WTC11 (cell line): ENCODE measurements around the gene TNK1. TPM values are rescaled to one million over a fixed set of nuclear protein-coding genes. Genes with fewer than 3 reads are reported as not detected.
A peak's percentile ranks its signal among the peaks of the same experiment; 100 is the strongest.

ENCODE experiments used
- ATAC-seq: fragments of 200-7000 bp; cut with Tn5 transposase; 2 replicates; pipeline ENCODE4 v1.10.0; 2021; ENCODE audit warnings: mild to moderate bottlenecking, moderate library complexity
- CTCF ChIA-PET: fragments of 300-600 bp; sonication (Branson Sonifier 250); formaldehyde crosslinking; loops from one replicate; lab custom pipeline; 2021; ENCODE audit warnings: antibody characterized with exemption; lab: Charles Lee
- POLR2A ChIA-PET: fragments of 350-600 bp; sonication (Branson Sonifier 250); formaldehyde crosslinking; loops from one replicate; lab custom pipeline; 2021; ENCODE audit warnings: antibody characterized with exemption; lab: Charles Lee
- DNase-seq: peaks from one replicate; pipeline ENCODE4 v3.0.0; 2021; ENCODE audit warnings: low spot score
- H3K27ac Mint-ChIP-seq: 2 replicates; pipeline ENCODE4 v1.8.0; 2021; ENCODE audit warnings: mixed read lengths
- H3K27me3 Mint-ChIP-seq: 2 replicates; pipeline ENCODE4 v1.8.0; 2021; ENCODE audit warnings: low read depth, mild to moderate bottlenecking, moderate library complexity, mixed read lengths
- H3K36me3 Mint-ChIP-seq: 2 replicates; pipeline ENCODE4 v1.8.0; 2021; ENCODE audit warnings: mixed read lengths
- H3K4me1 Mint-ChIP-seq: 2 replicates; pipeline ENCODE4 v1.8.0; 2022; ENCODE audit warnings: mixed read lengths
- H3K4me3 Mint-ChIP-seq: 2 replicates; pipeline ENCODE4 v1.8.0; 2021; ENCODE audit warnings: mild to moderate bottlenecking, moderate library complexity, mixed read lengths
- H3K9me3 Mint-ChIP-seq: 2 replicates; pipeline ENCODE4 v1.8.0; 2021; ENCODE audit warnings: mixed read lengths
- ERG ChIP-seq: fragments of 250-450 bp; sonication (Bioruptor Pico); IDR thresholded peaks from 2 replicates; pipeline ENCODE4 v1.8.0; 2021; ENCODE audit warnings: mild to moderate bottlenecking
- FOXP1 ChIP-seq: sonication (generic); formaldehyde crosslinking; IDR thresholded peaks from 2 replicates; pipeline ENCODE4 v1.8.0; 2022; ENCODE audit warnings: missing genetic modification reagents, mild to moderate bottlenecking, moderate library complexity, borderline replicate concordance
- HMGA2 ChIP-seq: fragments of 250-450 bp; sonication (Bioruptor Pico); IDR thresholded peaks from 2 replicates; pipeline ENCODE4 v1.4.0; 2021; ENCODE audit warnings: mild to moderate bottlenecking, moderate library complexity
- RELA ChIP-seq: sonication (generic); formaldehyde crosslinking; IDR thresholded peaks from 2 replicates; pipeline ENCODE4 v1.8.1; 2022; ENCODE audit warnings: missing genetic modification reagents, mild to moderate bottlenecking, borderline replicate concordance
- TEAD4 ChIP-seq: sonication (generic); formaldehyde crosslinking; IDR thresholded peaks from 2 replicates; pipeline ENCODE4 v1.8.0; 2022; ENCODE audit warnings: mild to moderate bottlenecking, missing genetic modification reagents
- ZNF138 ChIP-seq: sonication (generic); formaldehyde crosslinking; conservative IDR thresholded peaks from 2 replicates; pipeline ENCODE4 v1.8.1; 2022; ENCODE audit warnings: mild to moderate bottlenecking, moderate library complexity, missing genetic modification reagents
- ZNF512 ChIP-seq: sonication (generic); formaldehyde crosslinking; IDR thresholded peaks from 2 replicates; pipeline ENCODE4 v1.8.1; 2022; ENCODE audit warnings: missing genetic modification reagents, borderline replicate concordance
- total RNA-seq: library from RNA; stranded (reverse); gene quantifications from 3 replicates; pipeline ENCODE4 v1.2.3, GENCODE V29; 2021
- TF ChIP-seq, protein P1 (sequence below): fragments of 250-450 bp; sonication (Bioruptor Pico); IDR thresholded peaks from 2 replicates; pipeline ENCODE4 v1.9.0; 2021; ENCODE audit warnings: mild to moderate bottlenecking

TNK1 gene
- total RNA-seq, 1 experiment from 2014 or later, result 9.3 TPM

DNA sequence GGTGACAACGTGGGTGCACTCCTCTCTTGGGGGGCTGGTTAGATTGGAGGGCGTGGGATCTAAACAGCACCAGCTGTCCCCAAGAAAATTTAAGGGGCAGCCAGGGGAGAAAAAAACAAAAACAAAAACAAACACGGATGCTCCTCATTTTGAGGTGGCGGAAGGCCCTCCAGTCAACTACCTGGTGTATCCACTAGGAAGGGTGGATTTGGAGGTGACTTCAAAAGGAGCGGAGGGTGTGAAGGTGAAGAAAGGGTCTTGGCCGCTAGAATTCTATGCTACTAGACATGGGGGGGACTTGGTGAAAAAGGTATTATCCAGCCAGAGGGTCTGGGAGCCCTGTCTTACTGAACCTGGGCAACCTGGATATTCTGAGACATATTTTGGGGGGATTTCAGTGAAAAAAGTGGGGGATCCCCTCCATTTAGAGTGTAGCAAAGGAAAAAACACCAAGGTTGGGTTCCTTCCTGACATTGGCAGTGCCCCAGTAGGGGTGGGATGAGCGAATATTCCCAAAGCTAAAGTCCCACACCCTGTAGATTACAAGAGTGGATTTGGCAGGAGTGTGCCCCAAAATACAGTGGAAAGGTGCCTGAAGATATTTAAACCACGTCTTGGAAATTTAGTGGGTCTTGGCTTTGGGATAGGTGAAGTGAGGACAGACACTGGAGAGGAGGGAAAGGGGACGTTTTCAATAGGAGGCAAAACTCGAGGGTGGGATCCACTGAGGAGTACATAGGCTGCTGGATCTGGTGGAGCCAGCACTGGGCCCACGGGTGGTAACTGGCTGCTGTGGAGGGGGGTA, 58.0 kb downstream of the TNK1 start:
- ChIA-PET POLR2A (interaction anchor here (0.9 to 4.0 kb wide), 6 partner anchors 22 to 122 kb away, joined by 3 to 38 read pairs (median 3); partner anchors contain the start of genes POLR2A, SLC35G6, TMEM256 and ZBTB4), CTCF (interaction anchor here (0.9 to 4.7 kb wide), 13 partner anchors 8 to 122 kb away, joined by 3 to 69 read pairs (median 12); partner anchors contain the start of genes ACAP1, KCTD11, NEURL4 and PLSCR3)
- H3K27me3 Mint-ChIP-seq, result peaks cover 30% of the 10 kb centered on the region
- H3K27ac Mint-ChIP-seq, result peak overlapping the region; percentile 26; the same call in 1 of the 2 replicates
- H3K4me3 Mint-ChIP-seq, result peak overlapping the region; percentile 90
- H3K9me3 Mint-ChIP-seq, result no peaks in the 10 kb centered on the region
- TF ChIP-seq ZNF512 (no peak), RELA (no peak), ZNF138 (CRISPR knock-in tag) (no peak), ERG (CRISPR knock-in tag) (no peak), HMGA2 (no peak), FOXP1 (CRISPR knock-in tag) (no peak), TEAD4 (no peak)
- TF ChIP-seq, protein P1, sequence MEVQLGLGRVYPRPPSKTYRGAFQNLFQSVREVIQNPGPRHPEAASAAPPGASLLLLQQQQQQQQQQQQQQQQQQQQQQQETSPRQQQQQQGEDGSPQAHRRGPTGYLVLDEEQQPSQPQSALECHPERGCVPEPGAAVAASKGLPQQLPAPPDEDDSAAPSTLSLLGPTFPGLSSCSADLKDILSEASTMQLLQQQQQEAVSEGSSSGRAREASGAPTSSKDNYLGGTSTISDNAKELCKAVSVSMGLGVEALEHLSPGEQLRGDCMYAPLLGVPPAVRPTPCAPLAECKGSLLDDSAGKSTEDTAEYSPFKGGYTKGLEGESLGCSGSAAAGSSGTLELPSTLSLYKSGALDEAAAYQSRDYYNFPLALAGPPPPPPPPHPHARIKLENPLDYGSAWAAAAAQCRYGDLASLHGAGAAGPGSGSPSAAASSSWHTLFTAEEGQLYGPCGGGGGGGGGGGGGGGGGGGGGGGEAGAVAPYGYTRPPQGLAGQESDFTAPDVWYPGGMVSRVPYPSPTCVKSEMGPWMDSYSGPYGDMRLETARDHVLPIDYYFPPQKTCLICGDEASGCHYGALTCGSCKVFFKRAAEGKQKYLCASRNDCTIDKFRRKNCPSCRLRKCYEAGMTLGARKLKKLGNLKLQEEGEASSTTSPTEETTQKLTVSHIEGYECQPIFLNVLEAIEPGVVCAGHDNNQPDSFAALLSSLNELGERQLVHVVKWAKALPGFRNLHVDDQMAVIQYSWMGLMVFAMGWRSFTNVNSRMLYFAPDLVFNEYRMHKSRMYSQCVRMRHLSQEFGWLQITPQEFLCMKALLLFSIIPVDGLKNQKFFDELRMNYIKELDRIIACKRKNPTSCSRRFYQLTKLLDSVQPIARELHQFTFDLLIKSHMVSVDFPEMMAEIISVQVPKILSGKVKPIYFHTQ (CRISPR knock-in tag), result no peak
- DNase-seq (no peak), ATAC-seq (no peak)
- H3K36me3 Mint-ChIP-seq, result no peaks in the 10 kb centered on the region; the same call in 1 of the 2 replicates
- H3K4me1 Mint-ChIP-seq, result peaks cover 31% of the 10 kb centered on the region

Other genes starting within 250 kb of the TNK1 start
- gene ASGR1, start 201.7 kb upstream of the TNK1 start, total RNA-seq, result 13.3 to 17.7 TPM (median 15.8 TPM) in 3 replicates
- 47.1 to 59.7 TPM (median 48.0 TPM) in 3 replicates for gene DLG4, start 161.3 kb upstream of the TNK1 start, total RNA-seq
- 213 to 236 TPM (median 221 TPM) in 3 replicates for gene ACADVL, start 161.2 kb upstream of the TNK1 start, total RNA-seq
- gene DVL2, start 146.6 kb upstream of the TNK1 start, total RNA-seq, result 57.6 to 67.3 TPM (median 59.8 TPM) in 3 replicates
- 45.8 to 50.1 TPM (median 49.1 TPM) in 3 replicates for gene PHF23, start 141.6 kb upstream of the TNK1 start, total RNA-seq
- gene GABARAP, start 138.6 kb upstream of the TNK1 start, total RNA-seq, result 228 to 247 TPM (median 238 TPM) in 3 replicates
- gene CTDNEP1, start 129.4 kb upstream of the TNK1 start, total RNA-seq, result 120 to 127 TPM (median 126 TPM) in 3 replicates
- gene ELP5, start 128.9 kb upstream of the TNK1 start, total RNA-seq, result 101 to 103 TPM (median 103 TPM) in 3 replicates
- gene CLDN7, start 118.6 kb upstream of the TNK1 start, total RNA-seq, result 131 to 136 TPM (median 136 TPM) in 3 replicates
- 5.6 to 6.4 TPM (median 6.2 TPM) in 3 replicates for gene SLC2A4, start 99.4 kb upstream of the TNK1 start, total RNA-seq
- 26.8 to 36.5 TPM (median 35.2 TPM) in 3 replicates for gene YBX2, start 86.5 kb upstream of the TNK1 start, total RNA-seq
- gene EIF5A, start 73.5 kb upstream of the TNK1 start, total RNA-seq, result 929 to 1,021 TPM (median 936 TPM) in 3 replicates
- 42.2 to 55.9 TPM (median 44.7 TPM) in 3 replicates for gene GPS2, start 65.7 kb upstream of the TNK1 start, total RNA-seq
- 44.3 to 64.4 TPM (median 50.2 TPM) in 3 replicates for gene NEURL4, start 51.8 kb upstream of the TNK1 start, total RNA-seq
- 58.6 to 63.9 TPM (median 60.6 TPM) in 3 replicates for gene ACAP1, start 44.6 kb upstream of the TNK1 start, total RNA-seq
- 8.1 to 9.0 TPM (median 8.2 TPM) in 3 replicates for gene KCTD11, start 28.9 kb upstream of the TNK1 start, total RNA-seq
- not detected in 3 replicates for gene TMEM95, start 25.9 kb upstream of the TNK1 start, total RNA-seq
- gene PLSCR3, start 13.4 kb downstream of the TNK1 start, total RNA-seq, result 34.1 to 42.7 TPM (median 37.6 TPM) in 3 replicates
- gene TMEM256, start 23.0 kb downstream of the TNK1 start, total RNA-seq, result 132 to 180 TPM (median 178 TPM) in 3 replicates
- gene NLGN2, start 26.8 kb downstream of the TNK1 start, total RNA-seq, result 76.7 to 112 TPM (median 96.9 TPM) in 3 replicates
- gene SPEM1, start 39.2 kb downstream of the TNK1 start, total RNA-seq, result 0.18 to 0.35 TPM in 2 of 3 replicates, not detected in the other
- gene SPEM2, start 44.5 kb downstream of the TNK1 start, total RNA-seq, result 0.13 TPM in 1 of 3 replicates, not detected in the others
- not detected in 3 replicates for gene SPEM3, start 47.8 kb downstream of the TNK1 start, total RNA-seq
- gene TMEM102, start 54.3 kb downstream of the TNK1 start, total RNA-seq, result 13.5 to 15.3 TPM (median 13.9 TPM) in 3 replicates
- gene FGF11, start 58.4 kb downstream of the TNK1 start, total RNA-seq, result 19.8 to 29.1 TPM (median 28.0 TPM) in 3 replicates
- 16.0 to 21.5 TPM (median 20.8 TPM) in 3 replicates for gene CHRNB1, start 64.0 kb downstream of the TNK1 start, total RNA-seq
- gene ZBTB4, start 98.5 kb downstream of the TNK1 start, total RNA-seq, result 14.6 to 17.0 TPM (median 16.2 TPM) in 3 replicates
- gene SLC35G6, start 100.4 kb downstream of the TNK1 start, total RNA-seq, result 0.16 to 0.26 TPM (median 0.18 TPM) in 3 replicates
- 166 to 170 TPM (median 170 TPM) in 3 replicates for gene POLR2A, start 103.3 kb downstream of the TNK1 start, total RNA-seq
- 8.1 to 10.5 TPM (median 10.2 TPM) in 3 replicates for gene TNFSF12, start 168.0 kb downstream of the TNK1 start, total RNA-seq
- 2.2 to 3.2 TPM (median 2.9 TPM) in 3 replicates for gene TNFSF13, start 177.7 kb downstream of the TNK1 start, total RNA-seq
- gene SENP3, start 180.8 kb downstream of the TNK1 start, total RNA-seq, result 72.2 to 85.4 TPM (median 75.2 TPM) in 3 replicates
- 0.41 to 0.87 TPM (median 0.72 TPM) in 3 replicates for gene CD68, start 198.5 kb downstream of the TNK1 start, total RNA-seq
- gene MPDU1, start 202.8 kb downstream of the TNK1 start, total RNA-seq, result 55.3 to 57.7 TPM (median 57.0 TPM) in 3 replicates
- 15.2 to 19.9 TPM (median 17.5 TPM) in 3 replicates for gene SOX15, start 209.0 kb downstream of the TNK1 start, total RNA-seq
- 32.5 to 35.1 TPM (median 33.3 TPM) in 3 replicates for gene FXR2, start 233.8 kb downstream of the TNK1 start, total RNA-seq
- 68.3 to 75.8 TPM (median 73.1 TPM) in 3 replicates for gene SAT2, start 246.7 kb downstream of the TNK1 start, total RNA-seq
- 0.83 to 1.2 TPM (median 1.1 TPM) in 3 replicates for gene SHBG, start 249.0 kb downstream of the TNK1 start, total RNA-seq